GM19193 (cell line): ENCODE data around the gene POLD2.

Source experiments
- POLR2A ChIP-seq: IDR thresholded peaks from 4 replicates; pipeline ENCODE4 v1.6.1; 2011; ENCODE audit not compliant: insufficient read depth, insufficient read length; ENCODE audit errors: extremely low read depth

The POLD2 gene

GRCh38 chr7:44097064-44097932 is 26.1 kb downstream of the POLD2 start:
- TF ChIP-seq POLR2A, result no peak

- no peak for TF ChIP-seq POLR2A
Measured at GRCh38 chr7:44096326-44096881, 26.9 kb downstream of the POLD2 start.

- TF ChIP-seq POLR2A, result no peak
Measured at GRCh38 chr7:44095781-44096180, 27.6 kb downstream of the POLD2 start.

DNA sequence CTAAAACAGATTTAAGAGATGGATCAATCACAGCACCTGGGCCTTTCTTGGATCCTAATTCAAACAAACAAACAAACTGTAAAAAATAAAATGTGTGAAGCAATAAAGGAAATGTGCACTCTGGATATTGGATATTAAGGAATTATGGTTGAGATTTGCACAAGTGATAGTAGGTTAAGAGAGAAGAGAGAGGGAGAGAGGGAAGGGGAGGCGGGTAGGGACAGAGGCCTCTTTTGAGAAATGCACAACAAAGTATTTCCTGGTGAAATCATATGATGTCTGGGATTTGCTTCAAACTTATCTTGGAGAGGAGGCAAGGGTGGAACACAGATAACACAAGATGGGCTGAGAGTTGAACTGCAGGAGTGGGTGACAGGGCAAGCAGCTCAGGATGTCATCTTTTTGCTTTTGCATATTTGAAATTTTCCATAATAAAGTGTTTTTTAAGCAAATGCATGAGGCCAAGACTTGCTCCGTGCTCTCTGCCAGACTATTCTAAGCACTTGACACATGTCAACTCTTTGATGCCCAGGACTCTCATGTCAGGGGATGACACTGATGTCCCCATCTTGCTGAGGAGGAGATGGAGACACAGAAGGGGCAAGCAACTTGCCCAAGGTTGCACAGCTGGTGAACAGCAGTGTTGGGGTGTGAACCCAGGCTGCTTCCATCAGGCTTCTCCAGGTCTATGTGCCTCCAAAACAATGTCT is 28.3 kb downstream of the POLD2 start:
- no peak for TF ChIP-seq POLR2A

GRCh38 chr7:44094365-44094764 is 29.0 kb downstream of the POLD2 start:
- no peak for TF ChIP-seq POLR2A

DNA sequence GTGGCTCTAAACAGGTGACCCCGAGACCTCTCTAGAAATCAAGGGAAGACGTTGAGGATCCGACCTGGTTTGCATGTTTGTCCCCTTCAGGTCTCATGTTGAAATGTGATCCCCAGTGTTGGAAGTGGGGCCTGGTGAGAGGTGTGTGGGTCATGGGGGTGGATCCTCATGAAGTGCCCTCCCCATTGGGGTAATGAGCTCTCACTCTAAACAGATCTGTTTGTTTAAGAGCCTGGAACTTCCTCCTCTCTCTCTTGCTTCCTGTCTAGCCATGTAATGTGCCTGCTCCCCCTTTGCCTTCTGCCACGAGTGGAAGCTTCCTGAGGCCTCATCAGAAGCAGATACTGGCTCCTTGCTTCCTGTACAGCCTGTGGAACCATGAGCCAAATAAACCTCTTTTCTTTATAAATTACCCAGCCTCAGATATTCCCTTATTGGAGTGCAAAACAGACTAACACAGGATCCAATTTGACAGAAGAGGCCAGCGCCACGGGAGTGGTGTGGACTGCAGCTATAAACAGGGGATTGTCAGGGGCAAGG is 30.2 kb downstream of the POLD2 start:
- TF ChIP-seq POLR2A, result no peak

DNA sequence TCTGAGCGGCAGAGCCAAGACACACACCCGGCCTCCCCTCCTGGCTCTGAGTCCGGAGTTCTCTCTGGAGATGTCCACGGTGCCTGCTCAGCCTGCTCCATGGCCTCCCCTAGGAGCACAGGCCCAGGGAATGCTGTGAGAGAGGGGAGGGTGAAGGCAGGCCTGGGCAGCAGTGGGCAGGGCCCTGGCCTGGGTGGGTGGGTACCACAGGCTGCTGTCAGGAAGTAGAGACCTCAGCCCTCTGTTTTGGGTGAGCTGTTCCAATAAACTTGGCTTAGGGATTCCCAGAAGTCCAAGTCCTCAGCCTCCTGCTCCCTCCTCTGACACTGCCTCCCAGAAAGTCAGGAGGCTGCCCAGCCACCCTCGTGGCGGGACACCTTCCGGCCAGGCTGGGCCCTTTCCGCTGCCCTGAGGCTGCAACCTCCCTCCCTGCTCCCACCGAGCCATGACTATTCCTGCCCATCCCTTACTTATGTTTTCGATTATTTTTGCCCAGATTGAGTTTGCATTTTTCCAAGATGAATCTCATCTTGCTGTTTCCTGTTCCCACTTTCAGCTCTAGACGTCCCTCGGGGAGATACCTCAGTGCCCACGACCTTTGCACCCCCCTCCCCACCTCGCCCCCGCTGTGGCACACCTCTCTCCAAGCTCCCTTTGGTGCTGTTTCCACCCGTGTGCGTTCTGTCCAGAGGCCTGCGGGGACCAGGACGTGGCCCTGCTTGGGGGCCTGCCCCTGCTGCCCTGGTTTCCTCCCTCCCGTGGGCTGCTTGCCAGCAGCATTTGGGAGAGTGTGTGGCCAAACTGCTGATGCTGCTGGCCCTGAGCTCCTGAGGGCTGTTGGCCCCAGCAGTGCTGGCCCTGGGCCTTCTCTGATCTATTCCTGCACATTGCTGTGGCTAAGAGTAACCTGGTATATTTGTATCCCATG is 35.2 kb downstream of the POLD2 start:
- no peak for TF ChIP-seq POLR2A

DNA sequence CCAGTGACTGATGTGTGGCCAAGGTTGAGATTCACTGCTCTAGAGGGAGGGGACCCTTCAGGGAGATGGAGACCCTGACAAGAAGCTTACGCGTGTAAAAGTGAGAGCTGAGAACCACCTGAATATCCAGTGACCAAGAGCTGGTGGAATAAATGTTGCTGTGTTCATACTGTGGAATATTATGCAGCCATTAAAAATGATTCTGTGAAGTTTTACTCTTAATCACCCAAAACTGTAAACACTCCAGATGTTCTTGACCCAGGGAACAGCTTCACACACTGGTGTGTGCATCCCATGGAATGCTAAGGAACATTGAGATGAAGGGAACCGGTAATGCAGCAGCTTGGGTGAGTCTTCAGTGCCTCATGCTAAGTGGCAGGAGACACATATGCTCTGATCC is 36.7 kb downstream of the POLD2 start:
- TF ChIP-seq POLR2A, result no peak

DNA sequence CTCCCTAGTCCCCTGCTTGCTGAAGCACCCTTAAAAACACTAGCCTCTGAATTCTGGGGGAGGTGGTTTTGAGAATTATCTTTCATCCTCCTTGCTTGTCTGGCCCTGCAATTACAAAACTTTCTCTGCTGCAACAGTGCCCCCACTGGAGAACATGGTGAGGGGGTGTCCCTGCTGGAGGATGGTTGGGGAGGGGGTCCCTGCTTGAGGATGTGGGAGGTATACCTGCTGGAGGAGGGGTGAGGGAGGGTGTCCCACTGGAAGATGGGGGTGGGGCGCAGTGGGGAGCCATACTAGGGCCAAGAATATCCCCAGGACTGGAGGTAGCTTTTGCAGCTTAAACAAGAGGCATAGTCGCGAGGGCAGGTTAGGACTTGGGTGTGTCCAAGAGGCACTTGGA is 37.8 kb downstream of the POLD2 start:
- TF ChIP-seq POLR2A, result no peak

DNA sequence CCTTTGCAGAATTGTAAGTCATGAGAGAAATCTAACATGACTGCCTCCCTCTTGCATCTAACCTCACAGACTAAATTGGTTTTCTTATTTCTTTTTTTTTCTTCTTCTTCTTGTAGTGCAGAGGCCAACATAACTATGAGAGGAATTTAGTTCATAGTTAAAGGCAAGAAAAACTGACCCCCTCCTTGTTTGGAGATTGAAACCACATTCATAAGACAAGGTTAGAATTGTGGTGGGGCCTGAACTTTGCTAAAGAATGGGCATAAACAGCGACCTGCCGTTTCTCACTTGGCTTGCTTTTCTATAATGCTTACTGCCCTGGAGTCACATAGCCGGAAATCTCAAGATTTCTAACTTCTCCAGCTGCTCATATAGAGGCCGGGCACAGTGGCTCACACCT is 38.6 kb downstream of the POLD2 start:
- TF ChIP-seq POLR2A, result no peak

- no peak for TF ChIP-seq POLR2A
Measured at GRCh38 chr7:44083796-44084195, 39.6 kb downstream of the POLD2 start.

DNA sequence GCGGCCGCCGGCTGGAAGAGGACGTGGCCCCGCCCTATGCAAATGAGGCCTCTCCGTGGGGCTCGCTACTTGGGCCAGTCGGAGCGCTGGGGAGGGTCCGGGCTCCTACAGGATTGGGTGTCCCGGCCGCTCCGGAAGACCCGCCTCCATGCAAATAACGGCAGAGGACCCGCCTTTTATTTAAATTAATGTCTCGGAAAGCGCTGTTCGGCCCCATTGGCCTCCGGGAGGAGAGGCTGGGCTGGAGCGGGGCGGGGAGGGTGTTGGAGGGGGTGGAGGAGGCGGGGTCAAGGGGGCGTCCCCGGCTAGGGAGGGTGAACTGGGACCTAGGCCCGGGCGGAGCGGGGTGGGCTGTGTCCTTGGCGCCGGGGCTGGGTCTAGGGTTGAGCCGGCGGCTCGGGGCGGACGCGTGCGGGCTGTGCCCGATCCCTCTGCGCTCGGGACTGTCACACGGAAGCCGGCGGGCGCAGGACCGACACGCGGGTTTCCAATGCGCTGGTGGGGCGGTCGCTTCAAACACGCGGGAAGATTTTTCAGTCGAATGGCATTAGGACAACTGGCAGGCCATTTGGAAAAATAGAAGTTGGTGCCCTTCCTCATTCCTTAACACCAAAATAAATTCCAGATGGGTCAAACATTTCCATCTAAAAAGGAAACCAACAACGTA is 40.7 kb downstream of the POLD2 start:
- peak; percentile 10 for TF ChIP-seq POLR2A

GRCh38 chr7:44081266-44081748 is 42.0 kb downstream of the POLD2 start:
- peak; percentile 0 for TF ChIP-seq POLR2A

DNA sequence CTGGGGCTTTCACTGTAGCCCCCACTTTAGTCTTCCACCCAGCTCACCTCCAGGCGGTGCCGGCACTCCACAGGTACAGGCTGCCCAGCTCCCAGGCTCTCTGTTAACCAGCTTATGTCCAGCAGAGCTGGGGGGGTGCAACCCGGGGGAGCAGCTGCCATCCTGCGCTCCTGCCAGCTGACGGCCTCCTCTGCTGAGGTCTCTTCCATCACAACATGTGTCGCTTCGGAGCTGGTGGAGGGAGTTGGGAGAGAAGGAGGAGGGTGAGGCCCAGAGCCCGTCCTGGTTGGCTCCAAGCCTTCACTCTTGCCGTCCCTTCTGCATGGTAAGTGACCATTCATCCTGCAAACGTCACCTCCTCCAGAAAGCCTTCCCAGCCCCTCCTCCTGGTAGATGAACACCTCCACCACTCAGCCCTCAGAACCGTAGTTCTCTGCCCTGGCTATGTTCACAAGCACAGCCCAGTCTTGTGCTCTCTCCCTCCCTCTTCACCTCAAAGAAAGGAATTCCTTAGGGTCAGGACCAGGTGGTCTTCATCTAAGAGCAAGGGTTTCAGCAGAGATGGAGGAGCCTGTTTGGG is 42.6 kb downstream of the POLD2 start:
- TF ChIP-seq POLR2A, result no peak

GRCh38 chr7:44080118-44080517 is 43.2 kb downstream of the POLD2 start:
- TF ChIP-seq POLR2A, result no peak
